Measurements from ENCODE around the gene HIF3A.
"Not testable (repeated sequence)": the region's sequence is repeated elsewhere in the genome, so short reads cannot be mapped to it uniquely, and the experiment has no call there.

HIF3A gene

GRCh38 chr19:46296722-46297461 is at the start of gene HIF3A:
Gene HIF3A, plus strand, starts transcription at chr19:46297042. Its CDS starts 35 bp downstream, at chr19:46297077.
- DNase-seq (ENCODE audit: low read depth in 1 of 2, low spot score in 1 of 2): no peak

- DNase-seq (ENCODE audit: low read depth in 1 of 2, low spot score in 1 of 2): no peak
Observed at GRCh38 chr19:46250076-46250735, 46.6 kb upstream of the HIF3A start.

- no peak for DNase-seq (ENCODE audit: low read depth in 1 of 2, low spot score in 1 of 2)
Observed at GRCh38 chr19:46251416-46251815, 45.4 kb upstream of the HIF3A start.

GRCh38 chr19:46254776-46255175 is 42.1 kb upstream of the HIF3A start:
- DNase-seq (ENCODE audit: low read depth in 1 of 2, low spot score in 1 of 2): no peak

GRCh38 chr19:46256855-46257254 is 40.0 kb upstream of the HIF3A start:
- no peak for DNase-seq (ENCODE audit: low read depth in 1 of 2, low spot score in 1 of 2)

- DNase-seq (ENCODE audit: low read depth in 1 of 2, low spot score in 1 of 2): not testable (repeated sequence)
Observed at GRCh38 chr19:46261501-46261900, 35.3 kb upstream of the HIF3A start.

GRCh38 chr19:46262684-46263296 is 34.1 kb upstream of the HIF3A start:
- DNase-seq (ENCODE audit: low read depth in 1 of 2, low spot score in 1 of 2): peak in 1 of 2 donors; percentile 46

GRCh38 chr19:46264801-46265200 is 32.0 kb upstream of the HIF3A start:
- DNase-seq (ENCODE audit: low read depth in 1 of 2, low spot score in 1 of 2): not testable (repeated sequence)

- DNase-seq (ENCODE audit: low read depth in 1 of 2, low spot score in 1 of 2): peak; percentile 44 to 71
Observed at GRCh38 chr19:46265217-46265828, 31.5 kb upstream of the HIF3A start.

GRCh38 chr19:46269101-46269500 is 27.7 kb upstream of the HIF3A start:
- no peak for DNase-seq (ENCODE audit: low read depth in 1 of 2, low spot score in 1 of 2)

- no peak for DNase-seq (ENCODE audit: low read depth in 1 of 2, low spot score in 1 of 2)
Observed at GRCh38 chr19:46270521-46271256, 26.2 kb upstream of the HIF3A start.

- no peak for DNase-seq (ENCODE audit: low read depth in 1 of 2, low spot score in 1 of 2)
Observed at GRCh38 chr19:46271481-46272197, 25.2 kb upstream of the HIF3A start.

- not testable (repeated sequence) for DNase-seq (ENCODE audit: low read depth in 1 of 2, low spot score in 1 of 2)
Observed at GRCh38 chr19:46273931-46274330, 22.9 kb upstream of the HIF3A start.

GRCh38 chr19:46279177-46279576 is 17.7 kb upstream of the HIF3A start:
- DNase-seq (ENCODE audit: low read depth in 1 of 2, low spot score in 1 of 2): no peak

- DNase-seq (ENCODE audit: low read depth in 1 of 2, low spot score in 1 of 2): no peak
Observed at GRCh38 chr19:46283771-46284170, 13.1 kb upstream of the HIF3A start.

- DNase-seq (ENCODE audit: low read depth in 1 of 2, low spot score in 1 of 2): no peak
Observed at GRCh38 chr19:46284635-46285034, 12.2 kb upstream of the HIF3A start.

- DNase-seq (ENCODE audit: low read depth in 1 of 2, low spot score in 1 of 2): no peak
Observed at GRCh38 chr19:46287585-46287984, 9.3 kb upstream of the HIF3A start.

- no peak for DNase-seq (ENCODE audit: low read depth in 1 of 2, low spot score in 1 of 2)
Observed at GRCh38 chr19:46288896-46289588, 7.8 kb upstream of the HIF3A start.

- DNase-seq (ENCODE audit: low read depth in 1 of 2, low spot score in 1 of 2): no peak
Observed at GRCh38 chr19:46289724-46290619, 6.9 kb upstream of the HIF3A start.
